COLO668 (cell line): Measurements from ENCODE around the gene EEF1AKMT4.
A peak's percentile ranks its signal among the peaks of the same experiment; 100 is the strongest.

Experiments
- DNase-seq: peaks from one replicate; lab custom pipeline; 2025; ENCODE audit not compliant: unreplicated experiment; lab: John Stamatoyannopoulos, UW

EEF1AKMT4 gene

GRCh38 chr3:184249412-184250166 is at the start of gene EEF1AKMT4:
EEF1AKMT4 (plus strand) TSS chr3:184249672; CDS start chr3:184249695, 23 bp downstream.
- peak; percentile 94 for DNase-seq

GRCh38 chr3:184200825-184201224 is 48.6 kb upstream of the EEF1AKMT4 start:
- DNase-seq: no peak

DNA sequence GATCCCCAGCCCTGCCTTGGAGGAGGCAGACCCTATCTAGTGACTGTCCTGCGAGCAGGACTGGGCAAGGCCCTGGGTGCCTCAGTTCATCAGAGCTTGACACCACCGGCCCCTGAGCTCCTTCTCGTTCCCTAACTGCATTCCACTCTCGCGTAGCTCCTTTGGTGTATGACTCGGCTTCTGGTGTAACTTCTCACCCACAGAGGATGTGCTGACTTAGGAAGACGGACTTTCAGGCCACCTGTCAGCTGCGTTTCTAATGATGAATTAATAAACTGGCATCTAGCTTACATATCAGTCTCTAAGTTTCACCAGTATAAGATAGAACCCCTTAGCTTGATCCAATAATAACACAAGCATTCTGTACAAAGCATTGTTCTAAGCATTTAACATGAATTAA is 45.9 kb upstream of the EEF1AKMT4 start:
- no peak for DNase-seq

GRCh38 chr3:184209146-184209923 is 40.1 kb upstream of the EEF1AKMT4 start:
- no peak for DNase-seq

DNA sequence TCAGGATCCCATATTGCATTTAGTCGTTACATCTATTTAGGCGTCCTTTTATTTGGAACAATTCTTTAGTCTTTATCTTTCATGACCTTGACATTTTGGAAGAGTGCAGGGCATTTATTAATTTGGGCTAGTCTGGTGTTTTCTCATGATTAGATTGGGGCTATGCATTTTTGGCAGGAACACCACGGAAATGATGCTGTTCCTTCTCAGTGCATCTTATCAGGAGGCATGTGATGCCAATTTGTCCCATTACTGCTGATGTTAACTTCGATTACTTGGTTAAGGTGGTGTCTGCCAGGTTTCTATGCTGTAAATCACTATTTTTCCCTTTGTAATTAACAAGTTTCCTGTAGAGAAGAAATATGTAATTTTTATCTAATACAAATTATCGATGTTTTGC is 38.2 kb upstream of the EEF1AKMT4 start:
- DNase-seq: no peak

GRCh38 chr3:184211718-184212117 is 37.8 kb upstream of the EEF1AKMT4 start:
- no peak for DNase-seq

GRCh38 chr3:184218814-184219213 is 30.7 kb upstream of the EEF1AKMT4 start:
- no peak for DNase-seq

- DNase-seq: no peak
These were observed 27.0 kb upstream of the EEF1AKMT4 start for GRCh38 chr3:184222521-184222920.

DNA sequence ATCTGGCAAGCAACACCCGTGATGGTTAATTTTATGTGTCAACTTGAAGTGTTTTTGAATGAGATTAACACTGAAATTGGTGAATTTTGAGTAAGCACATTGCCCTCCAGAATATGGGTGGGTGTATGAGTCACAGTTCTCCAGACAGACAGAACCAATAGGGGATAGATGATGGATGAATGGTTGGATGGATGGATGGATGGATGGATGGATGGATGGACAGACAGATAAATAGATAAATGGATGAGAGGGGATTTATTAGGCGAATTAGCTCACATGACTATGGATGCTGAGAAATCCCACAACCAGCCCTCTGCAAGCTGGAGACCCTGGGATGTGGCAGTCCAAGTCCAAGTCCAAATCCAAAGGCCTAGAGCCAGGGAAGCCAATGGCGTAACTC is 25.5 kb upstream of the EEF1AKMT4 start:
- DNase-seq: no peak

DNA sequence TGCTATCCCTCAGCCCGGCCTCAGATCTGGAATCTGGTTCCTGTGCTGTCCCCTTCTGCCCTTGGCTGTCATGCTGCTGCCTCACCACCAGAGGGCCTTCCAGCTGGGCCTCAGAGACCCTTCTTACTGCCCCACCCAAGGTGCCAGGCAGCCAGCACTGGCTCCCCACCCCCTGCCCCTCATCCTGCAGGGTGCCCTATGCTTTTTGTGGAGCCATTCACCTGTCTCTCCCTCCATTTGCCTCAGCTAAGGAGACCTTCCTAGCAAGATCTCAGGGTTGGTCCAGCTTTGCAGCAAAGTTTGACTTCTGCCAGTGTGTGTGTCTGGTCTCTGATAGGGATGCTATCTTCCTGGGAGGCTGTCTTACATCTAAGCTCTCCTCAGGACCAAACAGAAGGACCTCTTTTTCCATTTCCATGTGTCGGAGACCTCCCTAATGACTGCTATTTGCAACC is 22.0 kb upstream of the EEF1AKMT4 start:
- DNase-seq: peak; percentile 27

DNA sequence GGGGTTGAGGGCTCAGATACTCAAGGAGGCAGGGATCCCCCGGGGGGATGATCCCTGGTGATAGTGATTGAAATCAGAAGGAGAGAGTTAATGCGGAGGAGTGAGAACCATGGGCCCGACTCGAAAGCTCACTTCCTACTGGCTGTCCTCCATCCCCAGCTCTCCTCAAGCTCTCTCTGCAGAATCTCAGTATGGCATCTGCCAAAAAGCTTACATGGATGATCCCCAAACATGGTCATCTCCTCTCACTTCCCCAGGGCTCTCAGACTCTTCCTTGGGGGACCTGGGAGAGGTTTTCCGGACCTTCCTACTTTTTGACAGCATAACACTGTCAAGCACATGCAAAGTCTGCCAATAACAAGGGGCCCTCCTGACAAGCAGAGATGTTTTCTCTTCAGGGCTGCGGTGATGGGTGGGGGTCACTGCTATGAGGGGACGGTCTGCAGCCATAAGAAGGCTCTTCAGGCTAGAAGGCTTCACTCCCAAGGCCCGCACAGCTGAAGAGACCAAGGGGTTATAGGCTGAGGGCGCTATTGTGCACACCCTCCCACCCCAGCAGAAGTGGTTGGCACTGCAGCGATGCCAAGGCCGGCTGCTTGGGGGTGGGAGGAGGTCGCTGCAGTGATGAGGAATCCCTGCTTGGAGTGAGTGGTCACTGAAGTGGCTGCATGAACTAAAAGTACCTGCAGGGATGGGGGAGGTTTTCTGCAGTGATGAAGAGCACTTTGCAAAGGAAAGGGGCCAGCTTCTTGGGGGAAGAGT is 20.9 kb upstream of the EEF1AKMT4 start:
- DNase-seq: no peak

GRCh38 chr3:184229394-184230080 is 19.9 kb upstream of the EEF1AKMT4 start, which contains the start of gene VWA5B2:
VWA5B2 (plus strand) TSS chr3:184229585; CDS start chr3:184230529, 944 bp downstream.
- DNase-seq: peak; percentile 84

- peak; percentile 85 for DNase-seq
These were observed 19.3 kb upstream of the EEF1AKMT4 start for GRCh38 chr3:184230081-184230602.

- peak; percentile 82 for DNase-seq
These were observed 18.6 kb upstream of the EEF1AKMT4 start for GRCh38 chr3:184230603-184231528.

- DNase-seq: peak; percentile 3
These were observed 17.8 kb upstream of the EEF1AKMT4 start for GRCh38 chr3:184231671-184232070.

GRCh38 chr3:184233127-184233843 is 16.2 kb upstream of the EEF1AKMT4 start:
- DNase-seq: no peak

- DNase-seq: peak; percentile 2
These were observed 15.2 kb upstream of the EEF1AKMT4 start for GRCh38 chr3:184234224-184234623.

GRCh38 chr3:184234671-184235380 is 14.6 kb upstream of the EEF1AKMT4 start:
- no peak for DNase-seq
